K562 (cell line): ENCODE measurements around the gene BCAR3. TPM values are rescaled to one million over a fixed set of nuclear protein-coding genes. Genes with fewer than 3 reads are reported as not detected.
"Not testable (repeated sequence)": the region's sequence is repeated elsewhere in the genome, so short reads cannot be mapped to it uniquely, and the experiment has no call there.

ENCODE experiments used
- ATAC-seq: fragments of 200-7000 bp; cut with Tn5 transposase; 3 replicates; pipeline ENCODE4 v1.9.1; 2020; ENCODE audit warnings: moderate library complexity
- BruUV-seq: library from RNA; stranded (reverse); fragments of 400-500 nt; replicated peaks from 2 replicates; lab custom pipeline; 2021; lab: Mats Ljungman, UMichigan
- CTCF ChIA-PET: fragments of 300-600 bp; formaldehyde crosslinking; extraction: SDS; loops from one replicate; lab custom pipeline; 2021; ENCODE audit warnings: low intra/inter-chr PET ratio; lab: Yijun Ruan, JAX
- POLR2A ChIA-PET: fragments of 300-600, 350-650 bp; sonication (Branson Sonifier 250); formaldehyde crosslinking; extraction: SDS; loops from one replicate; lab custom pipeline; 2021; ENCODE audit warnings: antibody characterized with exemption, inconsistent platforms; lab: Yijun Ruan, JAX
- DNase-seq, 4 experiments: peaks; one replicate each; pipeline versions ENCODE4 v3.0.0 to v3.0.0-alpha.2; 2011 to 2018; ENCODE audit warnings: low spot score in 3 of 4, mixed read lengths in 3 of 4; ENCODE audit errors: extremely low read depth in 1 of 4
- FAIRE-seq: peaks from 2 replicates; lab custom pipeline; 2011; peaks lifted over from hg19 to GRCh38; lab: Jason Lieb, UNC
- H2AFZ ChIP-seq: 2 replicates; pipeline ENCODE4 v1.6.0; 2011; ENCODE audit warnings: low read depth, low read length, control low read depth, inconsistent platforms
- H3K27ac ChIP-seq: fragments of 200-600 bp; 3 replicates; pipeline ENCODE4 v1.8.0; 2011; ENCODE audit warnings: low read depth, mild to moderate bottlenecking, control low read depth, inconsistent platforms, low read length, moderate library complexity, mixed read lengths; ENCODE audit errors: extremely low read depth
- H3K27me3 ChIP-seq, 2 experiments: fragments of 300-600 bp in 1 of 2; 2 replicates in 1 of 2; 3 replicates in 1 of 2; pipeline versions ENCODE4 v1.6.0 to v1.8.0; 2011; ENCODE audit warnings: inconsistent platforms in 2 of 2, low read length in 2 of 2, mild to moderate bottlenecking in 1 of 2, mixed read lengths in 1 of 2, moderate library complexity in 1 of 2; ENCODE audit not compliant: control insufficient read depth in 2 of 2, insufficient read depth in 2 of 2
- H3K36me3 ChIP-seq: fragments of 300-600 bp; 3 replicates; pipeline ENCODE4 v1.8.0; 2011; ENCODE audit warnings: mild to moderate bottlenecking, low read length, inconsistent platforms; ENCODE audit not compliant: control insufficient read depth, insufficient read depth
- H3K4me1 ChIP-seq, 2 experiments: fragments of 200-600 bp in 1 of 2; replicated peaks in 1 of 2; 2 replicates in 1 of 2; 3 replicates in 1 of 2; pipeline versions ENCODE4 v1.5.1 to v1.8.0; 2011; ENCODE audit warnings: inconsistent platforms in 2 of 2, low read length in 2 of 2, mild to moderate bottlenecking in 1 of 2, mixed read lengths in 1 of 2, moderate library complexity in 1 of 2; ENCODE audit not compliant: control insufficient read depth in 2 of 2, insufficient read depth in 2 of 2
- H3K4me2 ChIP-seq: 2 replicates; pipeline ENCODE4 v1.6.1; 2011; ENCODE audit warnings: low read length, control low read depth, inconsistent platforms, mixed read lengths; ENCODE audit not compliant: insufficient read depth
- H3K4me3 ChIP-seq: fragments of 200-600 bp; sonication (generic), shearing (Covaris generic); 2 replicates; pipeline ENCODE4 v1.5.1; 2016; ENCODE audit warnings: control low read depth, inconsistent platforms
- H3K79me2 ChIP-seq: fragments of 200-600 bp; 3 replicates; pipeline ENCODE4 v1.8.0; 2011; ENCODE audit warnings: low read length, inconsistent platforms; ENCODE audit not compliant: control insufficient read depth, insufficient read depth
- H3K9ac ChIP-seq, 2 experiments: 2 replicates each; pipeline versions ENCODE4 v1.6.0 to v1.6.1; 2011; ENCODE audit warnings: low read depth in 2 of 2, low read length in 2 of 2, control low read depth in 1 of 2, inconsistent platforms in 1 of 2, mild to moderate bottlenecking in 1 of 2, mixed read lengths in 1 of 2; ENCODE audit not compliant: insufficient read depth in 1 of 2
- H3K9me1 ChIP-seq: one replicate; pipeline ENCODE4 v1.6.0; 2011; ENCODE audit warnings: inconsistent platforms, mild to moderate bottlenecking, low read length, moderate library complexity; ENCODE audit not compliant: control insufficient read depth, insufficient read depth
- H3K9me3 ChIP-seq: replicated peaks from 2 replicates; pipeline ENCODE4 v1.5.1; 2011; ENCODE audit warnings: low read depth, low read length, inconsistent platforms; ENCODE audit not compliant: control insufficient read depth, insufficient read depth
- H4K20me1 ChIP-seq: replicated peaks from 2 replicates; pipeline ENCODE4 v1.6.1; 2011; ENCODE audit warnings: low read length, inconsistent platforms, mixed read lengths; ENCODE audit not compliant: control insufficient read depth, insufficient read depth
- HIVEP1 ChIP-seq: fragments of 250-450 bp; sonication (Bioruptor Pico); IDR thresholded peaks from 2 replicates; pipeline ENCODE4 v1.4.0; 2020; ENCODE audit warnings: mild to moderate bottlenecking
- MAFF ChIP-seq: IDR thresholded peaks from 2 replicates; pipeline ENCODE4 v1.6.1; 2012; ENCODE audit warnings: low read length, improper control_type of control experiment
- TRIM25 ChIP-seq: fragments of 450-650 bp; IDR thresholded peaks from 2 replicates; pipeline ENCODE4 v1.7.0; 2016; ENCODE audit warnings: borderline replicate concordance
- YBX1 ChIP-seq: fragments of 450-650 bp; IDR thresholded peaks from 2 replicates; pipeline ENCODE4 v1.7.1; 2016; ENCODE audit warnings: mild to moderate bottlenecking
- ZNF263 ChIP-seq: sonication (generic); formaldehyde crosslinking; IDR thresholded peaks from 2 replicates; pipeline ENCODE4 v1.8.0; 2022; ENCODE audit warnings: mild to moderate bottlenecking, missing genetic modification reagents, borderline replicate concordance
- ZNF318 ChIP-seq, 2 experiments: fragments of 450-650 bp; IDR thresholded peaks; 2 replicates each; pipeline ENCODE4 v1.6.1; 2016; ENCODE audit warnings: mild to moderate bottlenecking in 2 of 2, borderline replicate concordance in 1 of 2, low read depth in 1 of 2, moderate library complexity in 1 of 2
- ZNF766 ChIP-seq: fragments of 200-800 bp; sonication (Bioruptor generic); conservative IDR thresholded peaks from 2 replicates; pipeline ENCODE4 v1.6.1; 2016; ENCODE audit warnings: missing genetic modification characterization, missing compliant biosample characterization
- WGBS: fragments of 100-300 bp; shearing (Covaris generic); methylation state at CpG from one replicate; pipeline ENCODE4 v1.1.6; 2016; ENCODE audit warnings: low coverage, mixed read lengths; ENCODE audit not compliant: insufficient coverage; ENCODE audit errors: missing lambda C conversion rate; 5-methylcytosine and 5-hydroxymethylcytosine counted together
- in situ Hi-C: fragments of 300-500 bp; cut with MboI; formaldehyde crosslinking; loops from 4 replicates; pipeline ENCODE4 v1.15.0; 2018; ENCODE audit warnings: inconsistent platforms, mixed read lengths
- intact Hi-C: fragments of 100-400 bp; cut with micrococcal nuclease; formaldehyde crosslinking; loops from 2 replicates; pipeline ENCODE4 v1.14.2; 2022
- polyA plus RNA-seq, 8 experiments: library from polyadenylated mRNA; depleted of rRNA in 4 of 8; stranded (reverse) in 5 of 8; unstranded in 3 of 8; fragments of >200 nt; fragmentation: Nextera tagmentation in 2 of 8; fragmentation: Illumina TruSeq in 1 of 8; extraction: Ambion mirVana in 2 of 8; extraction: Trizol in 1 of 8; gene quantifications; 2 replicates each; pipeline versions ENCODE4 v1.2.1 to v1.2.3, GENCODE V29; 2011 to 2014; ENCODE audit warnings: inconsistent platforms in 1 of 8, missing spikeins in 1 of 8
- total RNA-seq, 7 experiments: library from RNA; depleted of rRNA in 6 of 7; stranded (reverse); fragments of >200 nt in 6 of 7; fragmentation: Illumina TruSeq in 2 of 7; extraction: Trizol in 2 of 7; gene quantifications; 2 replicates each; pipeline versions ENCODE4 v1.2.1 to v1.2.3, GENCODE V29; 2011 to 2021; ENCODE audit warnings: low replicate concordance in 1 of 7

BCAR3 gene
- total and polyA plus RNA-seq, 9 of the 15 experiments (the other 6 are each of a cell fraction or from before 2014, with no cell fraction given): 1.8 to 6.3 (median 3.8) TPM

DNA sequence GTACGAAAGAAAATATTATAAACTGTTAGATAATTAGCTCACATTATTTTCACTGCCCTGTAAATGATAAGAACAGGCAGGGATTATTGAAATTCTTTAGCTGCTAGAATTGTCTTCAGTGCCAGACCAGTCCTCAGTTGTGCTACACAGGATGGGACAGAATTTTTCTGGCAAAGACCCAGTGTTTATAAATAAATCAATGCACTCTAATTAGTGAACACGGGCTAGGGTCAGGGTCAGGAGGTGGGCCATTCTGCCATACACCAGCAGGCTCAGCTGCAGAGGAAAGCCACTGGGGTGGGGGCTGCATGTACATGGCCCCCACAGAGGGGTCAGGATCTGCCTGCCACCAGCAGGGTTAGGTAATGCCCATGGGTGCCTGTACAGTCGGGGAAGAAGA lies 6.4 kb downstream of the BCAR3 start (continued):
- TF ChIP-seq TRIM25 (no peak), ZNF318 (IDR thresholded peaks at IDR 0.05; ENCODE audit: borderline replicate concordance in 1 of 2, low read depth in 1 of 2) (no peak), ZNF766 (CRISPR knock-in tag) (no peak), YBX1 (no peak), ZNF263 (no peak), HIVEP1 (CRISPR knock-in tag) (no peak), MAFF (no peak)

DNA sequence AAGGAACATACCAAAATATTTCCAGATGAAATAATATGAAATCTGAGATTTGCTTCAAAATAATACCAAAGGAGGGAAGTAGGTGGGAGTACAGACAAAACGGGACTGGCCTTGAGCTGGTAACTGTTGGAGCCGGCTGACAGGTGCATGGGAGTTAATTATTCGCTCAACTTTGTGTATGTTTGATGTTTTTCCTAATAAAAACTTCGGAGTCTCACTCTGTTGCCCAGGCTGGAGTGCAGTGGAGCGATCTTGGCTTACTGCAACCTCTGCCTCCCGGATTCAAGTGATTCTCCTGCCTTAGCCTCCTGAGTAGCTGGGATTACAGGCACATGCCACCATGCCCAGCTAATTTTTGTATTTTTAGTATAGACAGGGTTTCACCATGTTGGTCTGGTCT lies 7.6 kb downstream of the BCAR3 start:
- H3K9me1 ChIP-seq, H3K4me2 ChIP-seq, H4K20me1 ChIP-seq, H3K36me3 ChIP-seq, H3K9ac ChIP-seq, H3K27ac ChIP-seq, BruUV-seq, CTCF ChIA-PET, DNase-seq, intact Hi-C loops, H2AFZ ChIP-seq, FAIRE-seq, H3K79me2 ChIP-seq, H3K4me3 ChIP-seq, POLR2A ChIA-PET, ATAC-seq, H3K9me3 ChIP-seq, in situ Hi-C loops: not testable (repeated sequence)
- Histone ChIP-seq H3K27me3 (peaks cover 0 to 15% of the 10 kb centered on the region in 2 experiments; a peak in 2 of 5 replicates), H3K4me1 (peaks cover 7 to 25% of the 10 kb centered on the region in 2 experiments)
- 17% methylated on average over 6 of the region's 6 CpGs for WGBS
